Islet of Langerhans (tissue), 1 donor: ENCODE measurements around the gene SH3BP4.

ENCODE experiments used
- FAIRE-seq: peaks from one replicate; lab custom pipeline; 2011; peaks lifted over from hg19 to GRCh38; lab: Jason Lieb, UNC

The SH3BP4 gene

GRCh38 chr2:234985608-234986245, 33.9 kb downstream of the SH3BP4 start:
- FAIRE-seq: no peak

GRCh38 chr2:234986390-234986789, 34.6 kb downstream of the SH3BP4 start:
- no peak for FAIRE-seq

- no peak for FAIRE-seq
These were observed 35.3 kb downstream of the SH3BP4 start for GRCh38 chr2:234986876-234987720.

GRCh38 chr2:234987754-234988153, 35.9 kb downstream of the SH3BP4 start:
- FAIRE-seq: no peak

- FAIRE-seq: no peak
These were observed 36.7 kb downstream of the SH3BP4 start for GRCh38 chr2:234988491-234988890.

- FAIRE-seq: no peak
These were observed 37.4 kb downstream of the SH3BP4 start for GRCh38 chr2:234989183-234989701.

GRCh38 chr2:234990300-234990699, 38.5 kb downstream of the SH3BP4 start:
- FAIRE-seq: no peak

- no peak for FAIRE-seq
These were observed 39.5 kb downstream of the SH3BP4 start for GRCh38 chr2:234991290-234991689.

- no peak for FAIRE-seq
These were observed 40.0 kb downstream of the SH3BP4 start for GRCh38 chr2:234991793-234992192.

GRCh38 chr2:234992196-234992595, 40.4 kb downstream of the SH3BP4 start:
- no peak for FAIRE-seq

- FAIRE-seq: no peak
These were observed 41.0 kb downstream of the SH3BP4 start for GRCh38 chr2:234992624-234993349.

GRCh38 chr2:234993541-234993981, 41.7 kb downstream of the SH3BP4 start:
- FAIRE-seq: no peak

- FAIRE-seq: no peak
These were observed 42.9 kb downstream of the SH3BP4 start for GRCh38 chr2:234994438-234995321.

- FAIRE-seq: no peak
These were observed 43.7 kb downstream of the SH3BP4 start for GRCh38 chr2:234995332-234996068.

- FAIRE-seq: no peak
These were observed 44.5 kb downstream of the SH3BP4 start for GRCh38 chr2:234996069-234996940.

GRCh38 chr2:234996941-234997270, 45.1 kb downstream of the SH3BP4 start:
- no peak for FAIRE-seq

GRCh38 chr2:234997389-234997788, 45.6 kb downstream of the SH3BP4 start:
- no peak for FAIRE-seq

- FAIRE-seq: no peak
These were observed 46.8 kb downstream of the SH3BP4 start for GRCh38 chr2:234998404-234999211.

GRCh38 chr2:234999740-235000425, 48.1 kb downstream of the SH3BP4 start:
- FAIRE-seq: no peak
